HepG2 (cell line): Measurements from ENCODE around the gene PKD1L1. TPM values are rescaled to one million over a fixed set of nuclear protein-coding genes. Genes with fewer than 3 reads are reported as not detected.

Experiments used
- ASH2L ChIP-seq: fragments of 300-600, 200-600 bp; sonication (generic); IDR thresholded peaks from 2 replicates; pipeline ENCODE4 v1.7.0; 2017; ENCODE audit warnings: low read depth, mild to moderate bottlenecking, moderate library complexity, mixed read lengths, low read length; ENCODE audit not compliant: insufficient read length
- HNF1B ChIP-seq: sonication (generic); formaldehyde crosslinking; IDR thresholded peaks from 2 replicates; pipeline ENCODE4 v1.5.1; 2020; ENCODE audit warnings: mild to moderate bottlenecking, moderate library complexity, missing genetic modification reagents
- NCOR1 ChIP-seq: fragments of 200-600 bp; sonication (generic); IDR thresholded peaks from 2 replicates; pipeline ENCODE4 v1.7.0; 2017; ENCODE audit warnings: antibody characterized with exemption, low read length, borderline replicate concordance
- NFKBIZ ChIP-seq: IDR thresholded peaks from 2 replicates; pipeline ENCODE4 v1.6.1; 2018; ENCODE audit warnings: missing genetic modification reagents, missing compliant biosample characterization
- RNF2 ChIP-seq: fragments of 450-650 bp; conservative IDR thresholded peaks from 2 replicates; pipeline ENCODE4 v1.6.1; 2016; ENCODE audit warnings: low read depth
- SOX5 ChIP-seq: IDR thresholded peaks from 2 replicates; pipeline ENCODE4 v1.6.1; 2016; ENCODE audit warnings: borderline replicate concordance
- STAG1 ChIP-seq: sonication (generic); formaldehyde crosslinking; IDR thresholded peaks from 2 replicates; pipeline ENCODE4 v1.4.0; 2020; ENCODE audit warnings: missing genetic modification reagents
- ZBTB25 ChIP-seq: IDR thresholded peaks from 2 replicates; pipeline ENCODE4 v1.6.1; 2018; ENCODE audit warnings: missing genetic modification reagents
- ZBTB33 ChIP-seq: sonication (generic); formaldehyde crosslinking; IDR thresholded peaks from 2 replicates; pipeline ENCODE4 v1.4.0; 2020; ENCODE audit warnings: missing genetic modification reagents
- ZFP1 ChIP-seq: IDR thresholded peaks from 2 replicates; pipeline ENCODE4 v1.6.1; 2016
- ZKSCAN1 ChIP-seq: fragments of 150-350 bp; IDR thresholded peaks from 2 replicates; pipeline ENCODE4 v1.6.1; 2014; ENCODE audit warnings: low read length
- ZMAT5 ChIP-seq: sonication (generic); formaldehyde crosslinking; IDR thresholded peaks from 2 replicates; pipeline ENCODE4 v1.5.0; 2020; ENCODE audit warnings: mild to moderate bottlenecking, low read depth, missing genetic modification reagents, borderline replicate concordance
- ZNF225 ChIP-seq: sonication (generic); formaldehyde crosslinking; IDR thresholded peaks from 2 replicates; pipeline ENCODE4 v1.4.0; 2020; ENCODE audit warnings: mild to moderate bottlenecking, missing genetic modification reagents
- ZNF414 ChIP-seq: sonication (generic); formaldehyde crosslinking; IDR thresholded peaks from 2 replicates; pipeline ENCODE4 v1.5.0; 2020; ENCODE audit warnings: missing genetic modification reagents
- ZNF446 ChIP-seq: sonication (generic); formaldehyde crosslinking; IDR thresholded peaks from 2 replicates; pipeline ENCODE4 v1.5.0; 2020; ENCODE audit warnings: mild to moderate bottlenecking, missing genetic modification reagents
- ZNF543 ChIP-seq: sonication (generic); formaldehyde crosslinking; IDR thresholded peaks from 2 replicates; pipeline ENCODE4 v1.4.0; 2020; ENCODE audit warnings: mild to moderate bottlenecking, missing genetic modification reagents
- ZNF687 ChIP-seq: sonication (generic); formaldehyde crosslinking; IDR thresholded peaks from 2 replicates; pipeline ENCODE4 v1.5.1; 2020; ENCODE audit warnings: mild to moderate bottlenecking, missing genetic modification reagents, moderate library complexity
- polyA plus RNA-seq, 8 experiments: library from polyadenylated mRNA; depleted of rRNA in 3 of 8; stranded (reverse) in 7 of 8; unstranded in 1 of 8; fragments of >200 nt; fragmentation: Illumina TruSeq in 4 of 8; extraction: Trizol in 4 of 8; gene quantifications; 2 replicates each; pipeline versions ENCODE4 v1.2.1 to v1.2.3, GENCODE V29; 2011 to 2016; ENCODE audit warnings: low read depth in 4 of 8, missing spikeins in 1 of 8, mixed read lengths in 1 of 8; ENCODE audit not compliant: insufficient read depth in 1 of 8
- total RNA-seq, 5 experiments: library from RNA; depleted of rRNA; stranded (reverse); fragments of >200 nt; fragmentation: Illumina TruSeq; extraction: Trizol; gene quantifications; 2 replicates each; pipeline ENCODE4 v1.2.3, GENCODE V29; 2016; ENCODE audit warnings: low read depth in 1 of 5

PKD1L1 gene
- total and polyA plus RNA-seq, 2 of the 13 experiments (the other 11 are each of a cell fraction or from before 2014, with no cell fraction given), result 0.01 TPM; not detected in 1

GRCh38 chr7:47979145-47979831, 31.0 kb upstream of the PKD1L1 start, which contains the start of gene HUS1 (continued):
- TF ChIP-seq ZNF687 (CRISPR knock-in tag) (peak; percentile 95), RNF2 (peak; percentile 76; the same call in 1 of the 2 replicates), ZMAT5 (CRISPR knock-in tag) (no peak), ZKSCAN1 (no peak), NCOR1 (peak; percentile 72; the same call in 1 of the 2 replicates), ZFP1 (CRISPR knock-in tag) (peak; percentile 73; the same call in 1 of the 2 replicates), ASH2L (peak; percentile 96), ZNF414 (CRISPR knock-in tag) (0 out of 2 replicates have a peak, but pooled peaks have one; percentile 69), NFKBIZ (CRISPR knock-in tag) (peak; percentile 91; the same call in 1 of the 2 replicates), ZBTB25 (CRISPR knock-in tag) (peak; percentile 86; the same call in 1 of the 2 replicates), ZNF543 (CRISPR knock-in tag) (peak; percentile 93; the same call in 1 of the 2 replicates), ZNF225 (peak; percentile 93), HNF1B (CRISPR knock-in tag) (peak; percentile 90), ZNF446 (CRISPR knock-in tag) (no peak; the same call in 1 of the 2 replicates), ZBTB33 (CRISPR knock-in tag) (peak; percentile 62), SOX5 (peak; percentile 49; the same call in 1 of the 2 replicates), STAG1 (CRISPR knock-in tag) (no peak)
